Upper lobe of left lung (tissue), 6 donors: Measurements from ENCODE around the gene IRAK1BP1. TPM values are rescaled to one million over a fixed set of nuclear protein-coding genes. Genes with fewer than 3 reads are reported as not detected.
A peak's percentile ranks its signal among the peaks of the same experiment; 100 is the strongest.

Source experiments
- ATAC-seq, 2 donors: fragments of 200-7000 bp; cut with Tn5 transposase; one replicate each; pipeline ENCODE4 v1.9.1; 2022; ENCODE audit warnings: mild to moderate bottlenecking in 2 of 2, moderate library complexity in 2 of 2; ENCODE audit not compliant: low FRiP score in 2 of 2
- DNase-seq, 2 donors: peaks; one replicate each; pipeline ENCODE4 v3.0.0-alpha.2; 2019 to 2020
- H3K27ac ChIP-seq, 4 donors: fragments of 200-600 bp; sonication (generic); one replicate each; pipeline ENCODE4 v1.5.1; 2016 to 2019
- H3K27me3 ChIP-seq, 4 donors: fragments of 200-600 bp; sonication (generic); one replicate each; pipeline ENCODE4 v1.5.1; 2017 to 2019
- H3K36me3 ChIP-seq, 4 donors: fragments of 200-600 bp; sonication (generic); one replicate each; pipeline ENCODE4 v1.5.1; 2016 to 2019
- H3K4me1 ChIP-seq, 4 donors: fragments of 200-600 bp; sonication (generic); one replicate each; pipeline ENCODE4 v1.5.1; 2018 to 2019
- H3K4me3 ChIP-seq, 4 donors: fragments of 200-600 bp; sonication (generic); one replicate each; pipeline ENCODE4 v1.5.1; 2017 to 2019; ENCODE audit warnings: mild to moderate bottlenecking in 2 of 4, moderate library complexity in 1 of 4
- H3K9me3 ChIP-seq, 4 donors: fragments of 200-600 bp; sonication (generic); one replicate each; pipeline ENCODE4 v1.5.1; 2018 to 2019
- CTCF ChIP-seq, 6 experiments: fragments of 450-650 bp in 4 of 6; fragments of 200-600 bp in 2 of 6; sonication (generic) in 2 of 6; IDR thresholded peaks; one replicate each; pipeline ENCODE4 v1.5.1; 2016 to 2019; ENCODE audit warnings: antibody characterized with exemption in 6 of 6
- EP300 ChIP-seq, 4 donors: sonication (generic); formaldehyde crosslinking; IDR thresholded peaks; one replicate each; pipeline ENCODE4 v1.5.1; 2017; ENCODE audit warnings: antibody characterized with exemption in 4 of 4, control low read depth in 2 of 4
- POLR2A ChIP-seq, 4 donors: fragments of 450-650 bp; IDR thresholded peaks; one replicate each; pipeline ENCODE4 v1.5.1; 2016 to 2017; ENCODE audit warnings: antibody characterized with exemption in 4 of 4, mild to moderate bottlenecking in 2 of 4
- POLR2AphosphoS5 ChIP-seq, 2 donors: sonication (generic); formaldehyde crosslinking; IDR thresholded peaks; one replicate each; pipeline ENCODE4 v1.5.1; 2017; ENCODE audit warnings: antibody characterized with exemption in 2 of 2
- WGBS, 2 donors: methylation state at CpG; one replicate each; pipeline ENCODE4 v1.1.5; 2017 to 2018; 5-methylcytosine and 5-hydroxymethylcytosine counted together
- total RNA-seq, 6 donors: library from RNA; depleted of rRNA in 4 of 6; stranded (reverse); fragments of >200 nt in 4 of 6; gene quantifications; one replicate each; pipeline versions ENCODE4 v1.1.0 to v1.2.1, GENCODE V29; 2016 to 2021
- donor health status: DM: no; HTN: no; CAD: no; lungs with moderate emphysema.
- donor health status: DM: no; HTN: yes; CAD: no; lungs with severe emphysema.

The IRAK1BP1 gene, protein sequence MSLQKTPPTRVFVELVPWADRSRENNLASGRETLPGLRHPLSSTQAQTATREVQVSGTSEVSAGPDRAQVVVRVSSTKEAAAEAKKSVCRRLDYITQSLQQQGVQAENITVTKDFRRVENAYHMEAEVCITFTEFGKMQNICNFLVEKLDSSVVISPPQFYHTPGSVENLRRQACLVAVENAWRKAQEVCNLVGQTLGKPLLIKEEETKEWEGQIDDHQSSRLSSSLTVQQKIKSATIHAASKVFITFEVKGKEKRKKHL
- total RNA-seq, result 1 to 10 TPM; 2.2 to 9.6 (median 5.2) TPM

DNA sequence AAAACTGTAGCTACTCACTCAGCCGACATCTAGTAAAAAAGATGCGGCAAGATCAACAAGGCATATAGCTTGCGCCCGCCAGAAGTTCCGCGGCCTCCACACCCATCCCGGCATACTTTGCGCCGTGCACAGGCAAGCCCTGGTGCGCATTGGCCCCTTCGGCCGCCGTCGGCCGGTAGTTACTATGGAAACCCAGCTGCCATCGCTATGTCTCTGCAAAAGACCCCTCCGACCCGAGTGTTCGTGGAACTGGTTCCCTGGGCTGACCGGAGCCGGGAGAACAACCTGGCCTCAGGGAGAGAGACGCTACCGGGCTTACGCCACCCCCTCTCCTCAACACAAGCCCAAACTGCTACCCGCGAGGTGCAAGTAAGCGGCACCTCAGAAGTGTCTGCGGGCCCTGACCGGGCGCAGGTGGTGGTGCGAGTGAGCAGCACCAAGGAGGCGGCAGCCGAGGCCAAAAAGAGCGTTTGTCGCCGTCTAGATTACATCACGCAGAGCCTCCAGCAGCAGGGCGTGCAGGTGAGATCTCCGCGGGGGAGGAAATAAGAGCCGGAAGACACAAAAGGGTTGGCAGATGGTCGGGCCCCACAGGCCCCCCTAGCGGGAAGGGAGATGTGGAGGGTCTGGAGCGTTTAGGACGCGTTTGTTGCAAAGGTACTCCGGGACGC is at the start of gene IRAK1BP1:
Gene IRAK1BP1, plus strand, starts transcription at position 182 of the 671 bp plus-strand sequence. Its CDS starts 26 bp downstream, at position 208.
- WGBS, 2 donors, result 0 to 1% methylated on average over 21 to 44 of the region's 48 CpGs
- Histone ChIP-seq H3K27me3 (no peaks in the 10 kb centered on the region), H3K4me1 (peaks cover 0 to 3% (median 1%) of the 10 kb centered on the region in 4 donors), H3K36me3 (no peaks in the 10 kb centered on the region), H3K9me3 (no peaks in the 10 kb centered on the region), H3K27ac (peak within 1 kb of the TSS; percentile 44 to 72 (median 55)), H3K4me3 (peak within 1 kb of the TSS; percentile 65 to 94 (median 67))
- TF ChIP-seq POLR2A (IDR thresholded peaks at IDR 0.05), result peak in 1 of 4 donors; percentile 44
- no peak for TF ChIP-seq EP300 (IDR thresholded peaks at IDR 0.05)
- peak in 1 of 2 donors; percentile 51 for TF ChIP-seq POLR2AphosphoS5 (IDR thresholded peaks at IDR 0.05)
- TF ChIP-seq CTCF (IDR thresholded peaks at IDR 0.05), result peak in 1 of 6 experiments; percentile 8
- ATAC-seq, result peak; percentile 97 to 98
- peak; percentile 88 to 92 for DNase-seq

- TF ChIP-seq CTCF (IDR thresholded peaks at IDR 0.05), result no peak
- no peak for TF ChIP-seq POLR2AphosphoS5 (IDR thresholded peaks at IDR 0.05)
- no peak for TF ChIP-seq POLR2A (IDR thresholded peaks at IDR 0.05)
- no peak for TF ChIP-seq EP300 (IDR thresholded peaks at IDR 0.05)
- Histone ChIP-seq H3K4me1 (no peaks in the 10 kb centered on the region), H3K9me3 (peaks cover 0 to 5% (median 0%) of the 10 kb centered on the region in 4 donors), H3K27ac (no peak overlapping the region), H3K36me3 (no peaks in the 10 kb centered on the region), H3K27me3 (no peaks in the 10 kb centered on the region), H3K4me3 (no peak overlapping the region)
- ATAC-seq, result no peak
- no peak for DNase-seq
These were observed 43.3 kb upstream of the IRAK1BP1 start for GRCh38 chr6:78824045-78824444.

DNA sequence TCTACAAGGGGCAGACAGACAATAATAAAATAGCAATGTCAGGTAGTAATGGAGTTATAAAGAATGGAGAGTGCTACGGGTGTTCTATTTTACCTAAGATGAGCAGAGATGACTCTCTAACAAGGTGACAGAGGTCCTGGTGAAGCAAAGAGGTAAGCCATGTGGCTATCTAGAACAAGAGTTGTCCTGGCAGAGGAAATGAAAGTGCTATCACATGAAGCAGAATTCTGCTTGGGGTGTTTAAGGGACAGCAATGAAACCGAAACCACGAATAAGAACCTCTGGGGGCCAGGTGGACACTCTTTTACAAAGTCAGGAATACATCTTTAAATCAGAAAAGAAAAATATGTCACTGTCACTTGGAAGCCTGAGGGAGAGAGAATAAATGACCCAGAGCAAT is 37.9 kb upstream of the IRAK1BP1 start:
- H3K4me3 ChIP-seq, result no peak overlapping the region
- no peak overlapping the region for H3K27ac ChIP-seq
- no peaks in the 10 kb centered on the region for H3K36me3 ChIP-seq
- ATAC-seq, result no peak
- H3K27me3 ChIP-seq, result no peaks in the 10 kb centered on the region
- no peak for DNase-seq
- TF ChIP-seq POLR2AphosphoS5 (IDR thresholded peaks at IDR 0.05) (no peak), EP300 (IDR thresholded peaks at IDR 0.05) (no peak), POLR2A (IDR thresholded peaks at IDR 0.05) (no peak), CTCF (IDR thresholded peaks at IDR 0.05) (no peak)
- H3K9me3 ChIP-seq, result no peaks in the 10 kb centered on the region
- WGBS, 2 donors, result 88 to 94% methylated on average over 3 of the region's 3 CpGs
- H3K4me1 ChIP-seq, result peaks cover 0 to 6% (median 0%) of the 10 kb centered on the region in 4 donors

- Histone ChIP-seq H3K4me3 (no peak overlapping the region), H3K36me3 (no peaks in the 10 kb centered on the region), H3K9me3 (no peaks in the 10 kb centered on the region), H3K4me1 (peaks cover 0 to 6% (median 0%) of the 10 kb centered on the region in 4 donors), H3K27ac (no peak overlapping the region), H3K27me3 (no peaks in the 10 kb centered on the region)
- WGBS, 2 donors, result 69 to 75% methylated on average over 2 of the region's 2 CpGs
- TF ChIP-seq EP300 (IDR thresholded peaks at IDR 0.05) (no peak), POLR2A (IDR thresholded peaks at IDR 0.05) (no peak)
- DNase-seq (no peak), ATAC-seq (no peak)
These were observed 36.5 kb upstream of the IRAK1BP1 start for GRCh38 chr6:78830805-78831204.

DNA sequence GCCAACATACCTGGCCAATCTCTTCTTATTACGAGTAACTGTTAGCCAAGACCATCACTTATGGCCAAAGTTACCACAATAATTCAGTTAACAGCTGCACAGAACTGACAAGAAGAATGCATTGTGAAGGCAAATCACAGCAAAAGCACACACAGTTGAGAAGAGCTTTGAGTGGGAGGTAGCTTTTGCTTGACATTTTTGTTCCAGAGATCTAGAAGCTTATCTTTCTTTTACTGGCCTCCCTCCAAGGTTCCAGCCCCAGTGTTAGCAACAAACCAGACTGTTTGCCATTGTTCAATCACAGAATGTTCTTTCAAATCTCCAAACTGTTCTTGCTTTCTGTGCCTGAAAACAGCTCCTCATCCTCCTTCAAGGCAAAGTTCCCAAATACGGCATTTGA is 35.9 kb upstream of the IRAK1BP1 start:
- Histone ChIP-seq H3K9me3 (no peaks in the 10 kb centered on the region), H3K27me3 (no peaks in the 10 kb centered on the region), H3K4me1 (peaks cover 0 to 6% (median 0%) of the 10 kb centered on the region in 4 donors), H3K4me3 (no peak overlapping the region), H3K36me3 (no peaks in the 10 kb centered on the region), H3K27ac (no peak overlapping the region)
- ATAC-seq (peak in 1 of 2 donors; percentile 57), DNase-seq (no peak)
- 56 to 59% methylated on average over 2 of the region's 2 CpGs for WGBS, 2 donors
- no peak for TF ChIP-seq POLR2A (IDR thresholded peaks at IDR 0.05)
- TF ChIP-seq POLR2AphosphoS5 (IDR thresholded peaks at IDR 0.05), result no peak
- TF ChIP-seq CTCF (IDR thresholded peaks at IDR 0.05), result no peak
- TF ChIP-seq EP300 (IDR thresholded peaks at IDR 0.05), result no peak
